GM19239 (cell line): ENCODE results near the gene GRID2.

ENCODE experiments used
- DNase-seq: peaks from one replicate; pipeline ENCODE4 v3.0.0; 2011; ENCODE audit warnings: low spot score; ENCODE audit not compliant: insufficient read length
- FAIRE-seq: peaks from 2 replicates; lab custom pipeline; 2011; peaks lifted over from hg19 to GRCh38; lab: Jason Lieb, UNC

The GRID2 gene

DNA sequence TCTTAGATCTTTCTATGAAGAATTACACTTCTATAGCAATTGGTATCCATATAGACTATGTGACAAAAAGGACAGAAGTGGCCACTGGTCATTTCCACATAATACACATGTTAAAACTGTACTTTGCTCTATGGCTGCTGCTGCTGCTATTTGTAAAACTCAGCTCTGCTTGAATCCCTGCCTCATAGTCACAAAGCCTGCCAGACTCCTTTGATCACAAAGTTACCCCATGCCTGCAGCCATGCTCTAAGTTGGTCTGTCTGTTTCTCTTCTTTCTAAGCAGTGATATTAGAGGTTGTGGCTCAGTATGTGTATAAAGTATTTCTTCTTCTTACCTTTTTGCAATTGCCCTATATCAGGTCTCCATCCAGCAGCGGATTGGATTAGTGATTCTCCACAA lies 210.9 kb downstream of the GRID2 start:
- no peak for DNase-seq
- no peak for FAIRE-seq

DNA sequence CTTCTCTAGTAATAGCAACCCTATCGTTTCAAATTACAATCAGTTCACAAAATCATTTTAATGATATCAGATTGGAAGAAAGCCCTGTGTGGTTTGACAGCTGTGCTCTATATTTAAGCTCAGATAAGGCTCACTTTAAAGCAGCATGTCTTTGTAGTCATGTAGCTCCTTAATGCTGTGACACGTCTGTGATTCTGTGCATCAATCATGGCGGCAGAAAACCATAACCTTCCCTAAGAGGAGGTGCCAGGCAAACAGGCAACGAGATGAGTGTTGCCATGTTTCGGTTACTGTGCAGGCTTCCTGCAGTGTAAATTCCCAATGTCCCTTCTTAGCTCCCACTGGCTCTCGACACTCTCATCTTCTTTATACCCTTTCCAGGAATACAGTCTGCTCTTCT lies 212.7 kb downstream of the GRID2 start:
- DNase-seq = no peak
- no peak for FAIRE-seq

DNA sequence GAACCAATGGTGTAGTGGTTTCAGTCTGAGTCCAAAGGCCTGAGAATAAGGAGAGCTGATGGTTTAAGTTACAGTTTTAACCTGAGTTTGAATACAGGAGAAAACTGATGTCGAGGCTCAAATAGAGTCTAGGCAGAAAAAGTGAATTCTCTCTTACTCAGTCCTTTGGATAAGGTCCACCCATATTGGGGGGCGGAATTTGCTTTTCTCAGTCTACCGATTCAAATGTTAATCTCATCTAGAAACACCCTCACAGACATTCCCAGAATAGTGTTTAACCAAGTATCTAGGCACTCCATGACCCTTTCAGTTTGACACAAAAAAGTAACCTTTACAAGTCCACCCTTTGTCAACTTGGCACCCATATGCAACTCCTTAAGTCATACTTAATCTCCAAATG lies 216.0 kb downstream of the GRID2 start:
- no peak for DNase-seq
- FAIRE-seq = no peak

DNA sequence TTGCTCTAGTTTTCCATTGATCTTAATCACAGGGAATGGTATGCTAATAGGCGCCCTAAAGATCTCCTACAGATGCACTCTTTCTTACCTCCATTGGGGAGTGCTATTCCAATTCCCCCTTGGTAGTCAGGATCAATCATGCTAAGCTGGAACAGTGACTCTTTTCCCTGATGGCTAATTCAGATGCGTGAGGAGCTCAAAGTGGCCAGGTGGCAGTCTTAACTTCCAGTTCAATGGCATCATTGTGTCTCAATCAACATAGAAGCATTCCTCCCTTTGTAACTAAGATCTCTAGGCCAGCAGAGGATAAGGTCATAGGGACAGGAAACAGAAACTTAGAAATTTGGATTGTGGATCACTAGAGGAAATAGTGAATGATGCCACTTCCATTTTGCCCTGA lies 216.8 kb downstream of the GRID2 start:
- FAIRE-seq (no peak), DNase-seq (no peak)

DNA sequence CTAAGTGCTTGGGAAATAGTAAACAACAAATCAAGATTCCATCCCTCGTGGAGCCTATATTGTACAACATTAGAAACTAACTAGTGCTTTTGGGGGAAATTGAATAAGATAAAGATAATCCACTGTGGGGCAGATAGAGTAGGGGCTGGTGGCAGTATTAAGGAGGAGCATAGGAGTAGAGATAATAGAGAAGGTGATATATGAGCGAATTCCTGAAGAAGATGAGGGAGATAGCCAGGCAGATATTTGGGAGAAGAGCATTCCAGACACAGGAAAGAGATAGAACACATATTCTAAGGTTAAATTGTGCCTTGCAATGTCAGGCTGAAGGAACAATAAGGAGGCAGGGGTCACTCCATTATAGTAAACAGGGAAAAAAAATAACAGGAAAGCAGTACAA lies 218.2 kb downstream of the GRID2 start:
- FAIRE-seq = no peak

DNA sequence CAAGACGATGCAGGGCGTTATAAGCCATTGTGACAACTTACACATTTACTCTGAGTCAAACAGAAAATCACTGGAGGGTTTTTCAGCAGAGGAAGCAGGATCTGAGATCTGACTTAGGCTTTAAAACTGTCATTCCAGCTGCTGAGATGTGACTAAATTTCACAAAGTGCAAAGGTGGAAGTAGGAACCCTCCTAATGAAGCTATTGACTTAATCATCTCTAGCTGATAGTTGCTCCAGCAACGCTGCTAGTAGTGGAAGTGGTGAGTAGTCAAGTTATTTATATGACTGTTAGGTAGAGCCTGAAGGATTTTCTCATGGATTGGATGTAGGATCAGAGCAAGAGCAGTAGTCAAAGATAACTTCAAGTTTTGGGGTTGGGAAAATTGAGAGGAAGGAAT lies 218.6 kb downstream of the GRID2 start:
- no peak for FAIRE-seq
- DNase-seq = no peak

More for the DNA sequence above, 218.2 kb downstream of the GRID2 start:
- DNase-seq = no peak

DNA sequence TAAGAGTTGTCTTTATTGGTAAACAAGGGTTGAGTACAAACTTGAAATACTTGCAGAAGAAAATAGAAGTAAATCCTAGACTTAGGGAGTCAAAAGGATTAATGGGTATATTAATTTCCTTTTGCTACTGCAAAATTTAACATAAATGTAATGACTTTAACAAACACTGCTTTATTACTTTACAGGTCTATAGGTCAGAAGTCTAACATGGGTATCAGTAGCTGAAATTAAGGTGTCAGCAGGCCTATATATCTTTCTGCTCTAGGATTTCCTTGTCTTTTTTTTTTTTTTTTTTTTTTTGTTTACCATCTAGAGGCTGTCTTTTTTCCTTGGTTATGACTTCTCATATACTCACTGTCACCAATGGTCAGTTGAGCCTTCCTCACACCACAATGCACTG lies 220.4 kb downstream of the GRID2 start:
- no peak for DNase-seq
- no peak for FAIRE-seq

DNA sequence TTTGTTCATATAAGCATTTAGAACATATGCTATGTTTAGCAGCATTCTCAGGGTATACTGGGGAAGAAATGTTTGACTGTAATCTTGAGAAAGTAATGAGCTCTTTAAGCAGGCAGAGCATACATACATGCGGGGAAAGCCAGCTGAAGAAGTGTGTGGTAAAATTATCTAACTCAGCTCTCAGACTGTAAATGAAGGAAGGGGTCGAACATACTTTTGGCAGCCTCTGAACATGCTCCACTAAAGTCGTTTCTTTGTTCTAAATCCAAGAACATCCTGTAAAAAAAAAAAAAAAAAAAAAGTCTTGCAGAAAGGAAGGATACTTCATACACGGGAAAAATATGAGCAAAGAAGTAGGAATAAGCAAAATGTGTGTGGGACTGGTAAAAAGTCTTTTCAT lies 224.8 kb downstream of the GRID2 start:
- FAIRE-seq (no peak), DNase-seq (no peak)

DNA sequence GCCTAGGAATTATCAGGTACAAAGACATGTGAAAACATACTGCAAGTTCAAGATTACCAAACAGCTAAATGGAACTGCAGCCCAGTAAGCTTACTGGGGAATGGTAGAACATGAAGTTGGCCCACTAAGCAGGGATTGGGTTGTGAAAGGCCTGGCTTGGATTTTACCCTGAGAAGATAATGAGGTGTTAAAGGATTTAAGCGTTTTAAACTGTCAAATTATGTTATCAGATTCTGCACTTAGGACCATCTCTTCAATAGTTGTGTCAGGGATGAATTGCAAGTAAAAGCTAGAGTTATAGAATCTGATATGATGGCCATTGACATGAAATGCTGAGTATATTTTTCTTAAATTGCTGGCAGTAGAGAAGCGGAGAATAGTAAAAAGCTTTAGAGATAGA lies 225.7 kb downstream of the GRID2 start:
- FAIRE-seq = no peak
- DNase-seq = no peak

DNA sequence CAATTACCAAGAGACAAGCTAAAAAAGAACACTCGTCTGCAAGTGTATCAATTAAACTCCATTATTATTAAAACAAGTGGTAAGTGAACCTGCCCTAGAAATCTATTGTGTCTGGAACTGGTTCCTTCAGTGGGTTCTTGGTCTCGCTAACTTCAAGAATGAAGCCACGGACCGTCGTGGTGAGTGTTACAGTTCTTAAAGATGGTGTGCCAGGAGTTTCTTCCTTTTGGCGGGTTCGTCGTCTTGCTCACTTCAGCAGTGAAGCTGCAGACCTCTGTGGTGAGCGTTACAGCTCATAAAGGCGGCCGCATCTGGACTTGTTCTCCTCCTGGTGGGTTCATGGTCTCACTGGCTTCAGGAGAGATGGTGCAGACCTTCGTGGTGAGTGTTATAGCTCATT lies 231.8 kb downstream of the GRID2 start:
- FAIRE-seq (no peak), DNase-seq (no peak)

DNA sequence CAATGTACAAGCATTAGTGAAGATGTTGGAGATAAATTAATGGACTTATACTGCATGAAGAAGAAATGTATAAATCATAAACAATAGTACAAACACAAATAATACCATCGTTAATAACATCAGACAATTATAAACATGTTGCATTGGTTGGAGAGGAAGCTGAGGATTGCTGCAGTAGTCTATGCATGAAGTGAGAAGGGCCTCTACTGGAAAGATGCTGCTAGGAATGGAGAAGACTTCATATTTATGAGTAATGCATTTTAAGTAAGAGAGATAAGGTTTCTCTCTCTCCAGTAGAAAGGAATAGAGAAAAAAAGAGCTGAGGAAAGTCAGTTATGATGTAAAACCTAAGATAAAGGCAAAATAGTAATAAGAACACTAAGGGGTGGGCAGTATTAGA lies 247.8 kb downstream of the GRID2 start:
- DNase-seq = no peak
- FAIRE-seq = no peak

DNA sequence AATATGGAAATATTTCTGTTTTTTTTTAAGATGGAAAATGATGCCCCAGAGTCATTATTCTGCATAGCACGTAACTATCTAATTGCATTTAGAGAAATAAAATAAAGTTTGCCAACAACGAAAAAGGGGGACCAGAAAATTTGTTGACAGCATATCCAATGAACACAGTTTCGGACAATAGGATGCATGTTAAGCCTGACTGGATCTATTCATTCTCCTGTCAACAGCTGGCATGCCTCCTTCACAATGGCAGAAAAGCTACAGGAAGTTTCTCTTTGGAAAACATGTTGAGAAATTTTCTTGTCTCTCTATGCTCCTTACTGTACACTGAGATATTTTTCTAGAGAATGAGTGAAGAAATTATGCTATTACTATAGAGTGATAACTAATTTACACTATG lies 262.5 kb downstream of the GRID2 start:
- FAIRE-seq (no peak), DNase-seq (no peak)

DNA sequence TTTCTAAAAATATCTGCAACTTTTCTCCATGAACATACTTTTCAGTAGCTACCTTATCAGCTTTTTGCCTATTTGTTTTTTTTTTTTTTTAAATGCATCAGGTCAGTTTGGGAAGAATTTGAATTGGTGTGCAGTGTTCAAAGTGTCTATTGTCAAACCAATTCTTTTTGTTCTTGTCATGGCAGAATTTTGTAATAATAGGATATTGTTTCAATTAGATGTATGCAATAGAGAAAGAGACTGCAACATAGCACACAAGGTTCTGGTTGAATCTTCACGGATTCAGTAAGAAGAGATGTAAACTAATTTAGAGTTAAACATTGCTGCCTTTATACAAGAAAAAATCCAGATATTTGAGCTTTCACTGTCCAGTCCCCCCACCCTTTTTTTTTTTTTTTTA lies 277.1 kb downstream of the GRID2 start:
- DNase-seq = no peak
- FAIRE-seq = no peak

DNA sequence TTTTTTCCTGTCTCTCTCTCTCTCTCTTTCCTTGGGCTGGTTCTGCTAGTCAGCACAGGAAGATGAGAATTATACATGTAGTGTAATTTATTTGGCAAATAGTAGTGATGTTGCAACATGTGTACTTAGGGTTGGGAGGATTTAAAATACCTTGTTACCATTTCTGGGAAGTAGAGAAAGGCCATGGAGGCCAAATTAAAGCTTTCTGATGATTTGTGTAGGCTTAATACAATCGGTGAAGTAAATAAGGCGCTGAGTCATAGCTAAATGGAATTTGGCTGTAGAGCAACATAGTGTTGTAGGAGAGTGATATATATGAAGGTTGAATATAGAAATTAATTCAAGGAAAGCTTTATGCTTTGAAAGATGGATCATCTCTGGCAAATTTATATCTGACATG lies 295.3 kb downstream of the GRID2 start:
- FAIRE-seq (no peak), DNase-seq (no peak)

DNA sequence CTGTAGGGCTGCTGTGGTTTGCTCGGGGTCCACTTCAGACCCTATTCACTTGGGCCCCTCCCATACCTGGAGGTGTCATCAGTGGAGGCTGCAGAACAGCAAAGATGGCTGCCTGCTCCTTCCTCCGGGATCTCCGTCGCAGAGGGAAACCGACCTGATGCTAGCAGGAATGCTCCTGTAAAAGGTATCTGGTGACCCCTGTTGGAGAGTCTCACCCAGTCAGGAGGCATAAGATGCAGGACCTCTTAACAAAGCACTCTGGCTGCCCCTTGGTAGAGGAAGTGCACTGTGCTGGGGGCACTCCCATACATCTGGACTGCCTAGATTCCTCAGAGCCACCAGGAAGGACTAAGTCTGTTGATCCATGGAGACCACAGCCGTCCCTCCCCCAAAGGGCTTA lies 296.9 kb downstream of the GRID2 start:
- FAIRE-seq (no peak), DNase-seq (no peak)

DNA sequence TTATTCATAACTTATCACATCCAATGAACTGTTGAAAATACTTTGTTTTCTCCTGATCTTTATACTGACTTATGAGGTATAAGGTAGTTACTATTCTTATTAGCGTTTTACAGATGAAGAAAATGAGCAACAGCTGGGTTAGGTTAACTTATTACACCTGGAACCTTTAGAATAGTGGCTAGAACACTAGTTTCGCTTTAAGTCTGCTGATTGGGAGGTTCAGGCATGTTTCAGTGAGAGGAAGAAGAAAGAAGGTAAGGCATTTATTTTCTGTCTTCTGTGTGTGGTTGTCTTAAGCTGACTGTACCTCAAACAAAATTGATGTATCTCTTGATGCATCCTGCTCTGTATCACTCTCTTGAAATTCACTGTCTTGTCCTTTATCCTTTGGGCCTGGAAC lies 302.5 kb downstream of the GRID2 start:
- FAIRE-seq = no peak

DNA sequence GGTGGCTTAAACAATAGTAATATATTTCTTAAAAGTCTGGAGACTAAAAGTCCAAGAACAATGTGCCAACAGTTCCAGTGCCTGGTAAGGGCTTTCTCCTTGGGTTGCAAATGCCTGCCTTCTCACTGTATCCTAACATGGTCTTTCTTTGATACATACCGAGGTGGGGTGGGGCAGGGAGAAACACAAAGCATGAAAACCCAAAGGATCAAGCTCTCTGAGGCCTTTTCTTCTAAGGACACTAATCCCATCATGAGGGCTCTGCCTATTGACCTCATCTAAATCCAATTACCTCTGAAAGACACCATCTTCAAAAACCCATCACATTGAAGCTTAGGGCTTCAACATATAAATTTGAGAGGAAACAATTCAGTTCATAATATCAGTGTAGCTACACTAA lies 311.3 kb downstream of the GRID2 start:
- DNase-seq (no peak), FAIRE-seq (no peak)

More for the DNA sequence above, 302.5 kb downstream of the GRID2 start:
- DNase-seq = no peak

DNA sequence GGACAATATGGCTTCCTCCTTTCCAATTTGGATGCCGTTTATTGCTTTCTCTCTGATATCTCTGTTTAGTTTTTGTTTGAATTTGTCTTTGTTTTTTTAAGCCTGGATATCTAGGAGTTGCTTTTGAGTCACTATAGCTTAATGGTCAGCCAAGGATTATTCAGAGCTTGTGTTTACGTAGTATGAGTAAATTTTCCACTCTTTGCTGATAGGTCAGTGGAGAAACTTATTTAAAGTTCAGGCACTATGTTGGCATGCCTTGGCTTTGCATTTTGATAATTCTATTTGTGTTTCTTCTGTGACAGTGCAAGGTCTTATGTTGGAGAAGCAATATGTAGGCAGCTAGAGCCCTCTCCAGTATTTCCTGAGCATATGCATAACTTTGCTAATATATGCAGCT lies 315.2 kb downstream of the GRID2 start:
- FAIRE-seq (no peak), DNase-seq (no peak)

DNA sequence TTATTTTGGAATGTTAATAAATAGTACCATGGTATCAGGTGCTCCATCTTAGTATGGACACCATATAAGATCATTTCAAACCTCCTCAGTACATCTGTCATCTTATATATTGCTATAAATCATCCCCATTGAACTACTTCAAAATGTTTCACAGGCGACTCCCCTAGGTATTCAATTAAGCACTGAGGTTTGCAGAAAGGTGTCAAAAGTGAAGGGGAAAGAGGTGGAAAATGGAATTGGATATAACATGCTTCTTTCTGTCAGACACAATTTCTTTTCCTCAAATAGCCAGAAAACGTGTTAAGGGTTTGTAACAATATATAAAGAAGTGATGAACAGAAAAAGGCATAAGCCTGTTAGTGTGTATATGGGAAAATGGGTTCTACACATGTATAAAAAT lies 325.5 kb downstream of the GRID2 start:
- FAIRE-seq (no peak), DNase-seq (no peak)

DNA sequence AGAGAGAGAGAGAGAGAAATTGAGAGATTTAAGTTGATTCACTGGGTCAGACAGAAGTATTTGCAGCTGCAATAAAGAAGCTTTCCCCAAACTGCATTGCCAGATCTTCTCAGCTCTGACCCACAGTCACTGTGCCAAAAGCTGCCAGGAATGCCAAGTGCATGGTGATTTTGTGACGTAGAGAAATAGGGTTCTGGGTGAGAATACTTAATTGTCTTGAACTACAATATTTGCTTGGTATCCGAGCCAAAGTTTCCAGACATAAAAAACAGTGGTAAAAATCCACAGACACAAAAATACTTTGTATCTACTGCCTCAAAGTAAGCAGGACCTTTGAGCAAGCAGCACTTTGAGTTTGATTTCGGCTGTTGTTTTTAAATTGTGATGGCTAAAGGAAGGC lies 331.1 kb downstream of the GRID2 start:
- no peak for FAIRE-seq
- no peak for DNase-seq

DNA sequence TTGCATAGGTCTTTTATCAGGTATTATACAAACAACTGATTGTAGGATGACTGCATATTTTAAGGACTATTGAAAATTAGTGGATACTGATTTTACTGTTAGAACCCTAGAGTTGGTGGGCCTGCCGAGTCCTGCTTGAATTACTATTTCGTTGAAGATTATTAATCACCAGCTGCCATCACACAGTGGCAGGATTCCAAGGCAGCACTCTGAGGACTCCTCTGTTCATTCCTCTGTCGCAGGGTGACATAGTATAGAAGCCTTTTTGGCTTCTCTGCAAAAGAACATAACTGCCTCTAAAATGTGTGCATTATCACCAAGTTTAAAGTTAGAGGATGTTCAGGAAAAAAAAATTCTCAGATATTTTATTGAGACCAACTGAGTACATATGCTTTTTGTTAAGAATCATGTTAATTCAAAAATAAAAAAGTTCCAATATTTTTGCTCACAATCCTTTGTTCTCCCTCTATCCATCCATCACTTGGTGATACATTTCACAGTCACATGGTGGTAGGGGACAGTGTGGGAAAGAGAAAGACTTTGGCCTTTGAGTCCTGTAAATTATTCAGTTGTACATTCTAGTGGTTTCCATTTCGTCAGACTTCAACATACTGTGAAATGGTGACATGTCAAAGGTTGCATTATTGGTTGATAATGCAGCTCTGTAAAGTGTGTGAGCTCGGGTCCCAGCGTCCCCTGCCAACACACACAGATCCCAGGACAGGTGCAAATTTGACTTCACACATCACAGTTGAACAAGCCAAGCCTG lies 332.5 kb downstream of the GRID2 start:
- FAIRE-seq = no peak
- no peak for DNase-seq

DNA sequence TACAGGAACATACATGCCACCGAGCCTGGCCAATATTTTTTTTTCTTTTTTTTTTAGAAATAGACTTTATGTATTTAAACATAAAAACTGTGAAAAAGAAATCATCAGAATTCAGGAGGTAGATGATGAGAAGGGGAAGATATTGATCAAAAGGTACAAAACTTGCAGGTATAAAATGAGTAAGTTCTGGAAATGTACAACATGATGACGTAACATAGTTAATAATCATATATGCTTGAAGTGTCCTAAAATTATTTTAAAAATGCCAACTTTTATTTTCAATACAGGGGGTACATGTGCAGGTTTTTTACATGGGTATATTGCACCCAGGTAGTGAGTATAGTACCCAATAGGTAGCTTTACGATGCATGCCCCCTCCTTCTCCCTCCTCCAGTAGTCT lies 337.6 kb downstream of the GRID2 start:
- no peak for FAIRE-seq
- DNase-seq = no peak

DNA sequence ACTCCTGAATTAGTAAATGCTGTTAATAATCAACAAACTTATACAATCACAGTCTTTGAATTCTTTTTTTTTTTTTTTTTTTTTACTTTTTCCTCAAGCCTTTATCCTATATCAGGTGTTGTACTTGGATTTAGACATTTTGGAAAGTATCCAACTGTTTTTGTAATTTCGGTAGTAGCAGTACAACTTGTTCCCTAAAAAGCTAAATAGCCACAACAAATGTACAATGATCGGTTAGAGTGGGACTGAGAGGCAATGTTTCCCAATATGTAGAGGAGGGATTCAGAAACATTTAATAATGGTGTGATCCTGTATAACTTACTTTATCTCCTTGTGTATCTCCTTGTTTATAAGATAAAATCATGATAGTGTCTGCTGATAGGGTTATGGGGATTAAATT lies 343.1 kb downstream of the GRID2 start:
- FAIRE-seq = no peak

More for the DNA sequence above, 343.1 kb downstream of the GRID2 start:
- DNase-seq = no peak
